ENCODE measurements around the gene POLA1.

POLA1 gene

GRCh38 chrX:24987731-24988130, 294.0 kb downstream of the POLA1 start:
- DNase-seq, result no peak

GRCh38 chrX:24988314-24988713, 294.6 kb downstream of the POLA1 start:
- no peak for DNase-seq

GRCh38 chrX:24990535-24990934, 296.8 kb downstream of the POLA1 start:
- DNase-seq, result no peak

- no peak for DNase-seq
Observed at GRCh38 chrX:24993879-24994278, 300.2 kb downstream of the POLA1 start.

- DNase-seq, result no peak
Observed at GRCh38 chrX:24996096-24996709, 302.5 kb downstream of the POLA1 start.

GRCh38 chrX:24999511-24999910, 305.8 kb downstream of the POLA1 start:
- no peak for DNase-seq

- no peak for DNase-seq
Observed at GRCh38 chrX:25001808-25002660, 308.3 kb downstream of the POLA1 start.

- no peak for DNase-seq
Observed at GRCh38 chrX:25002661-25003020, 308.9 kb downstream of the POLA1 start.

- no peak for DNase-seq
Observed at GRCh38 chrX:25003066-25003849, 309.5 kb downstream of the POLA1 start.

- DNase-seq, result no peak
Observed at GRCh38 chrX:25004040-25004439, 310.3 kb downstream of the POLA1 start.

- no peak for DNase-seq
Observed at GRCh38 chrX:25004485-25005032, 310.8 kb downstream of the POLA1 start.

GRCh38 chrX:25005034-25005381, 311.3 kb downstream of the POLA1 start:
- no peak for DNase-seq

GRCh38 chrX:25005382-25006185, 311.9 kb downstream of the POLA1 start:
- no peak for DNase-seq

- no peak for DNase-seq
Observed at GRCh38 chrX:25006586-25007058, 312.9 kb downstream of the POLA1 start.

- DNase-seq, result no peak
Observed at GRCh38 chrX:25007059-25008053, 313.6 kb downstream of the POLA1 start.

GRCh38 chrX:25009407-25009806, 315.7 kb downstream of the POLA1 start:
- DNase-seq, result no peak

- DNase-seq, result no peak
Observed at GRCh38 chrX:25010784-25011588, 317.3 kb downstream of the POLA1 start.

- no peak for DNase-seq
Observed at GRCh38 chrX:25011589-25012432, 318.1 kb downstream of the POLA1 start.

GRCh38 chrX:25012433-25012735, 318.7 kb downstream of the POLA1 start:
- DNase-seq, result no peak

Data from CD4-positive, alpha-beta T cell treated with Interferon gamma for 1 hour (primary cell).